ENCODE measurements around the gene NKX2-4. TPM values are rescaled to one million over a fixed set of nuclear protein-coding genes. Genes with fewer than 3 reads are reported as not detected.
A peak's percentile ranks its signal among the peaks of the same experiment; 100 is the strongest.

NKX2-4 gene
- polyA plus RNA-seq: not detected in 2 replicates
- polyA minus RNA-seq: not detected in 2 replicates

- H3K9ac ChIP-seq (ENCODE audit: low read length): no peak within 1 kb of the TSS
- no peak within 1 kb of the TSS for H3K4me2 ChIP-seq (ENCODE audit: low read length)
- H4K20me1 ChIP-seq (ENCODE audit: insufficient read depth): no peaks in the 10 kb centered on the region
These were observed at the start of gene NKX2-4 for GRCh38 chr20:21397341-21398108. Gene NKX2-4 (minus strand): TSS chr20:21397526. CDS start chr20:21397399, 127 bp downstream.

GRCh38 chr20:21437816-21438215, 40.5 kb upstream of the NKX2-4 start:
- Histone ChIP-seq H3K9me3 (ENCODE audit: low read length) (no peaks in the 10 kb centered on the region), H3K9me2 (ENCODE audit: insufficient read depth, low read length) (no peaks in the 10 kb centered on the region), H3K4me2 (ENCODE audit: low read length) (no peak overlapping the region), H4K20me1 (ENCODE audit: insufficient read depth) (no peaks in the 10 kb centered on the region), H3K9ac (ENCODE audit: low read length) (no peak overlapping the region), H3F3A (ENCODE audit: insufficient read depth, low read length, poor library complexity, severe bottlenecking) (no peaks in the 10 kb centered on the region), H3K79me2 (replicated peaks; ENCODE audit: insufficient read depth, low read length) (no peaks in the 10 kb centered on the region), H3K4me3 (ENCODE audit: low read length) (no peak overlapping the region), H3K27ac (ENCODE audit: low read length) (no peak overlapping the region), H3K36me3 (ENCODE audit: insufficient read depth, low read length) (no peaks in the 10 kb centered on the region), H3K27me3 (ENCODE audit: insufficient read depth, low read depth, low read length) (no peaks in the 10 kb centered on the region), H2AFZ (ENCODE audit: low read depth, low read length) (no peak overlapping the region)
- TF ChIP-seq EZH2 (IDR thresholded peaks at IDR 0.05; ENCODE audit: borderline replicate concordance, insufficient read depth, low read length, poor library complexity, severe bottlenecking): no peak
- TF ChIP-seq REST (IDR thresholded peaks at IDR 0.05; ENCODE audit: borderline replicate concordance): no peak
- TF ChIP-seq EP300 (conservative IDR thresholded peaks at IDR 0.05; ENCODE audit: poor library complexity, severe bottlenecking): no peak
- TF ChIP-seq MXI1 (conservative IDR thresholded peaks at IDR 0.05; ENCODE audit: poor library complexity, severe bottlenecking): no peak
- TF ChIP-seq RAD21 (conservative IDR thresholded peaks at IDR 0.05): no peak

More at GRCh38 chr20:21397341-21398108, at the start of gene NKX2-4:
- Histone ChIP-seq H3K9me3 (ENCODE audit: low read length) (no peaks in the 10 kb centered on the region), H3F3A (ENCODE audit: insufficient read depth, low read length, poor library complexity, severe bottlenecking) (no peaks in the 10 kb centered on the region), H2AFZ (ENCODE audit: low read depth, low read length) (no peak within 1 kb of the TSS), H3K36me3 (ENCODE audit: insufficient read depth, low read length) (no peaks in the 10 kb centered on the region), H3K27me3 (ENCODE audit: insufficient read depth, low read depth, low read length) (peaks cover 97% of the 10 kb centered on the region), H3K9me2 (ENCODE audit: insufficient read depth, low read length) (no peaks in the 10 kb centered on the region), H3K27ac (ENCODE audit: low read length) (no peak within 1 kb of the TSS), H3K4me3 (ENCODE audit: low read length) (peak within 1 kb of the TSS; percentile 42), H3K79me2 (replicated peaks; ENCODE audit: insufficient read depth, low read length) (no peaks in the 10 kb centered on the region)
- TF ChIP-seq POLR2AphosphoS5 (IDR thresholded peaks at IDR 0.05): no peak
- TF ChIP-seq CTCF (IDR thresholded peaks at IDR 0.05; ENCODE audit: poor library complexity, severe bottlenecking): no peak
- TF ChIP-seq REST (IDR thresholded peaks at IDR 0.05; ENCODE audit: borderline replicate concordance): no peak
- no peak for TF ChIP-seq EP300 (conservative IDR thresholded peaks at IDR 0.05; ENCODE audit: poor library complexity, severe bottlenecking)
- TF ChIP-seq MXI1 (conservative IDR thresholded peaks at IDR 0.05; ENCODE audit: poor library complexity, severe bottlenecking): no peak
- no peak for TF ChIP-seq TAF1 (IDR thresholded peaks at IDR 0.05; ENCODE audit: low read depth)
- TF ChIP-seq EZH2 (IDR thresholded peaks at IDR 0.05; ENCODE audit: borderline replicate concordance, insufficient read depth, low read length, poor library complexity, severe bottlenecking): no peak
- no peak for TF ChIP-seq RAD21 (conservative IDR thresholded peaks at IDR 0.05)
- no peak for TF ChIP-seq SMC3 (conservative IDR thresholded peaks at IDR 0.05; ENCODE audit: poor library complexity)
